ENCODE measurements around the gene PLXNA4. TPM values are rescaled to one million over a fixed set of nuclear protein-coding genes. Genes with fewer than 3 reads are reported as not detected.

PLXNA4 gene
- total RNA-seq, 1 donor from 2014 or later: 15.5 TPM

DNA sequence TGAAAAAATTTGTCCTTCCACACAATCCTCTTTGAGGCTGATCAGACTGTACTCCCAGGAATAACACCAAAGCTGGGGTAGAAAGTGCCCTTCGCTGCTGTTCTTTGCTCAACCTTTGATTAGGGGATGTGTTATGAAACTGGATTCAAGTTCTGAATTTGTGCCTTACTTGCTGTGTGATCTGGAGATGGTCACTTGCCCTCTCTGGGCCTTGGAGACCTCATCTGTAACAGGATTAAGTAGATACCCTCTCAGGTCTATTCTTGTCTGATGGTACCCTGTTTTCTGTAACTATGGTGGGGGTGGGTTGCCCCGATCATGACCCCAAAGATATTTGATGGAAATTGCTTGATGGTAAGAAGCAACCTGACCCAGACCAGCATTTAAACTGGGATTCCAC is 368.5 kb downstream of the PLXNA4 start:
- no peak for DNase-seq (ENCODE audit: low read depth, low spot score)

DNA sequence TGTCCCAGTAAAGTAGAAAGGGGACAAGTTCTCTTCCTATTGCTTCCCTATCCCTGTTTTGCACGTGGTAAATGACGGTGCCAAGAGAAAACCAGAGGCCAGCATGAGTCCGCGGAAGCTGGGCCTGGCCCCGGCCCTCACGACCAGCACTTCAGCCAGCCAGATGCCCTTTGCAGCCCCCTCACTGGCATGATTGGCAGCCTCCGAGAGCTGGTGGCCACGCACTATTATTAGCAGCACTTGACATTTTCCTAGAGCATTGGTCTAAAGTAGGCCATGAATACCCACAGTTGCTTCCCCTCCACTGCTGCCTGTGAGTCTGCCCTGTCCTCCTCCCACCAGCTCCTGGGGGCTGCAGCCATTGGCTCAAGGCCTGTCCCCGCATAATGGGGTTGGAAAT is 369.1 kb downstream of the PLXNA4 start:
- no peak for DNase-seq (ENCODE audit: low read depth, low spot score)

DNA sequence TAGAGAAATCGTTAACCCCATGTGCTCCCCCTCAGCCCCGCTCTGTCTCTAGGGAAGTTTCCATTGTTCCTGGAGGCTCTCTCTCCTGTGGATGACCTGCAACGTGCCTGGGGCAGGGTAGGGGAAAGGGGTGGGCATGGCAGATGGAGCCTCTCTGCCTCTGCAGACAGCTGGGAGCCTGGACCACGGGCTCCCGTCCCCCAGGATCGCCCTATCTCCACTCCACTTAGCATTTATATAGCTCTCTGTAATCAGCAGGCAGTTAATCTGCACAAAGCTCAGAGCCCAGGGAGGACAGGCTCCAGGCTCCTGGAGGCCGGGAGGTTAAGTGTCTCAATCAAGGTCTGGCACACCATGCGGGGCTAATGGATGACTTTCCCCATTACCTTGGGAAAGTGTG is 369.7 kb downstream of the PLXNA4 start:
- DNase-seq (ENCODE audit: low read depth, low spot score): no peak

DNA sequence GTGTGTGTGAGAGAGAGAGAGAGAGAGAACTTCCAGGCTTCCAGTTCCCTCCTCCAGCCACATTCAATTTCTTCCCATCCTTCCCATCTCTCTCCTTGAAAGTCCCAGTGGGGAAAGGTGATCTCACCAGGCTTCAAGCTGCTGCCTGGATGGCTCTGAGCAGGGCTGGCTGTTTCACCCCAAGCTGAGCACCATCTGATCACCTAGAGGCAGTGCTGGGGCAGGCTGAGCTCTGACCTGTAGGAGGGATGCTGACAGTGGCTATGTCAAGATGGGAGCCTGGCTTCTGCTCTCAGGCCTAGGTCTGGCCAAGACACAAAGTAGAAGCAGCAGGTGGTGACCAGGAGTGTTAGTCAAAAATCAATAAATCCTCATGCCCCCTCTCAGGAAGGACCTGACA is 370.8 kb downstream of the PLXNA4 start:
- DNase-seq (ENCODE audit: low read depth, low spot score): no peak

DNA sequence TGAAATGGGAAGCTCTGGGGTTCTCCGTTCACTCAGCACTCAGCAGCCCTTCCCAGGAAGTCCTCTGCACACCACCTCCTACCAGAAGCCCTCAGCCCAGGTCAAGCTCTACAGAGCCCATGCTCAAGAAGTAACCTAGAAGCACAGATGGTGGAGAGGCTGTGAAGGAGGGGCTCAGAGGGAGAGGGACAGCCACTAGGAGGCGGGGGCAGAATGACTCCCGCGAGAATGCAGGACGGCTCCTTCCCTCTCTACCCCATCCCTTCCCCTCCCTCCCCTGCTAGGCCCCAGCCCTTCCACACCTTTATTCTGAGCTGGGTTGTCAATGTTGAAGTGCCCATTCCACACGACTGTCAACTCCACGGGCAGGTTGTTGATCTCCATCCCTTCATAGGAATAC is 373.2 kb downstream of the PLXNA4 start:
- DNase-seq (ENCODE audit: low read depth, low spot score): no peak

DNA sequence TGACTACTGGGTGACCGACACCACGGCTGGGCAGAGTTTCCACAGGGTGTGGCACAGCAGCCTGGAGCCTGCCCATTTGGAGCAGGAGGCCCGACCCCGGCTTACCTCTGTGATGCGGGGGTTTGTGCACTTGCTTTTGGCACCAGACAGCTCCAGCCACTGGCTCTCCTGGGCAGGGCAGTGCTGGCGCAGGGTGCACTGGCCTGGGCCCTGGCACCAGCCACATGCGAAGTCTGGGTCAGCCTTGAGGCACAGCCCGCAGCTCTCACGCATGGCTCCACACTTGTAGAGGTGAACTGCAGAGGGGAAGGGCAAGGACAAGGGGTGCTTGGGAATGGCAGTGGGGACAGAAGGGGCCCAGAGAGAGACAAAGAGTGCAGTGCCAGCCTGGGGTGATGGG is 373.7 kb downstream of the PLXNA4 start:
- DNase-seq (ENCODE audit: low read depth, low spot score): no peak

DNA sequence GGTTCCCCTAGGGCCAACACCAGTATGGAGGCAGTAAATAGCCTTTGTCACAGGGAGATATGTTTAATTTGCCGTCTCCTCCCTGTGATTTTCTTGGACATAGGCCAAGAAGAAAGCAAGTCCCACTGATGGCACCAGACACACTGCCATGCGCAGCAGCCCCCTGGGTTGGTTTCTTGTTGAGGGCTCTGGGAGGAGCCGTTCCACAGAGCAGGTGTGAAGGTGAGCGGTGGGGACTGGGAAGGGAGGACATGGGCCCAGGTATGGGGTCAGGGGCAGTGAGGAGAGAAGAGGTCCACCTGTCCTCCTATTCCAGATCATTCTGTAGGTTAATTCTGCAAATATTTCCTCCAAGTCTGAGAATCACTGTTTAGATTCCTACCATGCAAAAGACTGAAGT is 376.1 kb downstream of the PLXNA4 start:
- no peak for DNase-seq (ENCODE audit: low read depth, low spot score)

DNA sequence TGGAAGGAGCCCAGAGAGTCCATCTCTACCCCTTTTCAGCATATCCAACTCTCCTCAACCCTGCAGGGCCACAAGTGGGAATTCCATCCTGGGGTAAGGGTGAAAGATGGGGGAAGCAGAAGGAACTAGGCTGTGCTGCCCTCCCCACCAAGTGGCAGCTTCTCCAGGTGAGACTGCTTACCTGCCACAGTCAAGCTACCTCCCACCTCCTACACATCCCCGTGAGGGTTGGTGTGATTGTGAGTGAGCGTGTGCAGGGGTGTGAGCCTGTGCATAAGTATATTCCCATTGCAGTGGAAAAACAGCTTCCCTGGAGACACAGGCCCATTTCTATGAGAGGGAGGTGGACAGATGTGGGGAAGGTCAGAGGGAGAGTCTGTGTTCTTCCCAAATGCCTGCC is 376.6 kb downstream of the PLXNA4 start:
- DNase-seq (ENCODE audit: low read depth, low spot score): no peak

DNA sequence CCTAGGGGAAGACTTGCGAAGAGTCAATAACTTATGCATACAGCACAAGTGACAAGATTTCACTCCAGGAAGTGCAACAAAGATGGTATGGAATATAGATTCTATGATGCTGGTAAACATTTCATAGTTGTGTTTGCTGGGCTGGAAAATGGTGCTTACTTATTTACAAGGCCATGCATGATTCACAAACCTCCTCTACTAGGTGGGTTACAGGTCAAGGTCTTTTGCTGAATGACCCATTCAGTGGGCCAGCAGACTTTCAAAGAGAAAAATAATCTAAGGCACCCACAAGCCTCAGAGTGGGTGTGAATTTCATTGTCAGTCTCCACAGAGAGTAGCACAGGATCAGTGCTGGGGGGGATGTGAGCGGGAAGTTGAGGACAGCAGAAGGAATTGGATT is 378.5 kb downstream of the PLXNA4 start:
- no peak for DNase-seq (ENCODE audit: low read depth, low spot score)

DNA sequence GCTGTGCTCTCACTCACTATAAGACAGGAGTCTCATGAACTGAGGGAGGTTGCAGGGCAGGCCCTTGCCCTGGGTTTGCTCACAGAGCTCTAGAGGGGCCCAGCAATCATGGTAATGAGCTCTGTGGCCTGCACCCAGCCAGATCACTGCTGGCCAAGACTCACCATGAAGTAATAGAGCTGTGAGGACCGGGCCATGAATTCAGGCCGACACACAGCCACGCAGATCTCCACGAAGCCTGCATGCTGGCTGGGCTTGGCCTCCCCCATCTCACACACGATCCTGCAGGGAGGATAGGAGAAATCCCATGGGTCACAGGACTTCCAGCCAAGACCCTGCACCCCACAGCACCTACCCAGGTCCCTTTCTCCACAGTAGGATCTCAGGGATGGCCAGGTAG is 382.4 kb downstream of the PLXNA4 start:
- DNase-seq (ENCODE audit: low read depth, low spot score): no peak

DNA sequence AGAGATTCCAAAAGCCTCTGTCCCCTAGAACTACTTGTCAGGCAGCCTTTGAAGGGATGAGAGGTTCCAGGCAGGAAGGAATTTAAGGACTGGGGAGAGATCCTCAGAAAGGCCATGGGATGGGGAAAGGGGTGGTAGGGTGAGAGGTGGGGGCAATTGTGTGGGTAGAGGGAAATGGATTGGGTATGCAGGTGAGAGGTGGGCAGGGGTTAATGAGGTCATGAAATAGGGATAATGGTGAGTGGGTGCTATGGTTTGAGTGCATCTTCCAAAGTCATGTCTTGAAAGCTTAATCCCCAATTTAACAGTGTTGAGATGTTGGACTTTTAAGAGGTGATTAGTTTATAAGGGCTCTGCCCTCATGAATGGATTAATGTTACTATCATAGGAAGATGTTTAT is 383.5 kb downstream of the PLXNA4 start:
- no peak for DNase-seq (ENCODE audit: low read depth, low spot score)

DNA sequence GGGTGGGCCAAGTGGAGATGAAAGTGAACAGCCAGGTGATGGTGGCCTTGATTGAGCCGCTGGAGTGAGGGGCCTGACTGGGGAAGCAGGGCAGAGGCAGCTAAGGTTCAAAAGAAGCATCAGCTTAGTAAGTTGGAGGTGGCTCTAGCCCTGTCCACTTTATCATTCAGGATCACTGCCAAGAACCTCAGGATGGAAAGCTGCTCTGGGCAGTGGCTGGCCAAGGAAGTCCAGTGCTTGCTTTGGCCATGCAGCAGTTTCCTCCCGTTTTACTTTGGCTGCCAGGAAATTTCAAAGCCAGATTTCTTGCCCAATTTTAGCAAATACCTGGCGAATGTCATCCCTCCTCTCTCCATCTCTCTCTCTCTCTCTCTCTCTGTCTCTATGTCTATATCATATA is 384.9 kb downstream of the PLXNA4 start:
- peak; percentile 45 for DNase-seq (ENCODE audit: low read depth, low spot score)

DNA sequence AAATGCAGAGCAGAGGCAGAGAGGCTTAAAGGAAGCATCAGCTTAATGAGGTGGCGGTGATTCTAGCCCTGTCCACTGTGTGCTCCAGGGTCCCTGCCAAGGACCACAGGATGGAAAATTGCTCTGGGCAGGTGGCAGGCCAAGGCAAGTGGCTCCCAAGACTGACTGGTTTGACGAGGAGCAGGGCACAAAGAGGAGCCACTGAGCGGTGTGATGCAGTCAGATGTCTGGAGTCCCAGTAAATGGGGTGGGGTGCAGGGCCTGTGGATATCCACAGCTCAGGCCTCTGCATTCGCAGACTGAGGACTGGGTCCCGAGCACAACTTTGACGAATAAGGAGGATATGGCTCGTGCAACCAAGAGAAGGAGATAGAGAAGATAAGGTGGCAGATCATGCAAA is 385.6 kb downstream of the PLXNA4 start:
- DNase-seq (ENCODE audit: low read depth, low spot score): no peak

DNA sequence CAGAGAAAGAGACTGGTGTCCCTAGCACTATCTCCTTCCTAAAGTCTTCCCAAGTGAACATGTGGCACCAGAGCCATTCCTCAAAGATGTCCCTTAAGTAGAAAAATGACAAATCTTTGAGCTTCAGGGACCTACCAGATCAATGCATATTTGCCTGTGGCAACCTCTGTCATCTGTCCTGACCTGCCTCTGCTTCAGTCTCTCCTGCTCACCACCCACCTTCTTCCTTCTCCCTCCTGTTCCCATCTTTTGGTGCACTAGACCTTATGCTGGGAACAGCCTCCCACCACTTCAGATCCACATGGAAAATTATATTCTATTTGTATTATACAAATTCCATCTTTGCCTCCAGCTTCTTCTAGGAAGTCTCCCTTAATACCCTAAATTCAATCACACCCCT is 386.4 kb downstream of the PLXNA4 start:
- DNase-seq (ENCODE audit: low read depth, low spot score): no peak

DNA sequence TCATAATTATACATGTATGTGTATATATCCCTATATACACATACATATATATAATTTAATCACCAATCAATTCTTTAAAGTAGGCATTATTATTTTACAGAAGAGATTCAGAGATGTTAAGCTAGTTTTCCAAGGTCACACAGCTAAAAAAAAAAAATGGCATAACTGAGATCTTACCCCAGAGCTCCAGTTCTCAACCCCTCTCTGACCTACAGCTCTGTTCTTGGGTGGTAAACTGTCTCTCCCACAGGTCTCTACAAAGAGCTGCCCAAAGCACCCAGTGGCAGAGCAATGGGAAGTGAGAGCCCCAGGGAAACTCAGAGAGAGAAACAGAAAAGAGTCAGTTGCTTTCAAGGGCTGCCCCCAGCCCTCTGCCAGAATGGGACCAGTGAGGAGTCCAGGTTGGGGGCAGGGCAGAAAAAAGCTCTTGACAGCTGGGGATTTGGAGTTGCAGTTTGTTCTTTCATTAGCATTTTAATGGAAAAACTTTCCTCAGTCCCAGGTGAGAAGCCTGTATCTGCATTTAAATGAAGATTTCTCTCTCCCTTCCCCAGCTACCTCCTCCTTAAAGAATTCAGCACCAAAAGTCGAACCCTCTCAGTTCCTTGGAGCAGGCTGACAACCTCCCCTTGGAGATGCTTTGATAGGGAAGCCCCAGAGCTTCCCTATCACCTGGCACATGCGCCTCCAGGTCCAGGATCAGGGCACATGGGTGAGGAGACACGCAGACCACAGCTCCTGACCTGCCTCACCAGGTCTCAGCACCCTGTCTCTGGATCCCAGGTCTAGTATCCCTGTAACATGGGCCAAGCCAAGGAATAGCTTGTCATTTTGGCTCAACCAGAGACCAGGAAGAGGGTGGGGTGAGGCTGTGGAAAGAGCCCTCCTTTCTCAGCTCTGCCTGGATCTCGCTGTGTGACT is 388.1 kb downstream of the PLXNA4 start:
- DNase-seq (ENCODE audit: low read depth, low spot score): no peak

DNA sequence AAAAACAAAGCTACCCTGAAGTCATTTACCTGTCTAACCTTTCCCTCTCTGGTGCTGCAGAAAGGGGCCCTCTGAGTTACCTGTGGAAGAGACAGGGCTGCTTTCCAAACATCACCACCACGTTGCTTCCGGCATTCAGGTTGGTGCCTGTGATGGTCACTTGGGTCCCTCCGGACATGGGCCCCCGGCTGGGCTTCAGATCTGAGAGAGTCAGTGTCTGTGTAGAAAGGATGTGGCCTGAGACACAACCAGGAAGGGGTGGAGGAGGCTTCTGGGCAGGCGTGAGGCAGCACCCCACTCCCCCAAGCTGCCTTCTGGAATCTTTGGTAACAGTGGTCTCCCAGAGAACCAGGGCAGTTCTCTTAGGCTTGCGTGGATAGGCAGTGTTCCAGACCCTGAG is 388.9 kb downstream of the PLXNA4 start:
- DNase-seq (ENCODE audit: low read depth, low spot score): no peak

DNA sequence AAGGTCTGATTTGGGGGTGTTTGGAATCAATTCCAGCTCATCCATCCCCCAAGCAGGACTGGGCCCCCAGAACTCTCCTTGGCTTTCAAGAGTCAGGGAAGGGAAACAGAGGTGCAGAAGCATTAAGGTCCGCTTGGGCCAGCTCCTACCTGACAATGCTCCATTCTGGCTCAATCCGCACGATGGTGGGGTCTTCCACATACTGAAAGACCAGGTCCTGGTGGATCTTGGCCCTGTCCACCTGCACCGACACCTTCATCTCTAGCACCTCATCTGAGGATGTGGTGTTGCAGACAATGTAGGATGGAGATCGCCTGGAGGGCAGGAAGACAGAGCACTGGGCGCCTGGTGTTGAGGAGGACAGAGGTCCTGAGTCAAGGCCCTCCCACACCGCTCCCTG is 391.1 kb downstream of the PLXNA4 start:
- no peak for DNase-seq (ENCODE audit: low read depth, low spot score)

DNA sequence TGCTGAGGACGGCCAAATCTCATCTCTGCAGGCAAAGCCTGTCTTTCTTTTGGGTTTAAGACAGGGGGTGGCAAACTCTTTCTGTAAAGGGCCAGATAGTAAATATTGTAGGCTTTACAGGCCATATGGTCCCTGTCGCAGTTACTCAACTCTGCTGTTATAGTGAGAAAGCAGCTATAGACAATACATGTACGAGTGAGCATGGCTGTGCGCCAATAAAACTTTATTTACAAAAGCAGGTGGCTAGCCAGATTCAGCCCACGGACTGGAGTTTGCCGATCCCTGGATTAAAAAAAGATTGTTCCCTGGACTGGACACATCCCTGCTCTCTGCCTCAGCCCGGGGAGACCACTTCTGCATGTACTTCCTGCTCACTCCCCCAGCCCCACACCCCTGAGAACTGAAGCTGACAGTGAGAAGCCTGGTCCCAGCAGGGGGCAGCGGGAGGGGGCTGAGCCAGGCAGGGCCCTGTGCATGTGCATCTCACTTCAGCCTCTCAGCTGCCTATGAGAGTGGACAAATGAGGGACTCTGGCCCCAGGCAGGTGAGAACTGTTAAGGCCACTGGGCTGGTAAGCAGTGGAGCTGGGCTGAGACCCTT is 392.4 kb downstream of the PLXNA4 start:
- no peak for DNase-seq (ENCODE audit: low read depth, low spot score)

DNA sequence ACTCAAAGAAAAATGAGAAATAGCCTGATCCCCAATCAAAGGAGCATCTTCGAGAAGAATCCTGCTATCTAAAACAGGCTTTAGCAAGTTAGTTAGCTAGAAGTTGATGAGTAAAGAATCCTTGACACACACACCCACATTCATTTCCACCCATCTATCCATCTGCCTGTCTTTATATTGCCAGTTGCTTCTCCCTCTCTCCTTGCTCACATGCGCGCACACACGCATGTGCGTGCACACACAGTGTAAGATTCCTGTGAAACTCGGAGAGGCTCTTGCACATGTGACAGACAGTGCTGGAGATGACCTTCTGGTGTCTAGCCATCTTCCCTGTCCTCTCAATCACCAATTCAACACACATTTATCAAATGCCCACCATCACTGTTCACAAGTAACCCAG is 393.3 kb downstream of the PLXNA4 start:
- DNase-seq (ENCODE audit: low read depth, low spot score): no peak

DNA sequence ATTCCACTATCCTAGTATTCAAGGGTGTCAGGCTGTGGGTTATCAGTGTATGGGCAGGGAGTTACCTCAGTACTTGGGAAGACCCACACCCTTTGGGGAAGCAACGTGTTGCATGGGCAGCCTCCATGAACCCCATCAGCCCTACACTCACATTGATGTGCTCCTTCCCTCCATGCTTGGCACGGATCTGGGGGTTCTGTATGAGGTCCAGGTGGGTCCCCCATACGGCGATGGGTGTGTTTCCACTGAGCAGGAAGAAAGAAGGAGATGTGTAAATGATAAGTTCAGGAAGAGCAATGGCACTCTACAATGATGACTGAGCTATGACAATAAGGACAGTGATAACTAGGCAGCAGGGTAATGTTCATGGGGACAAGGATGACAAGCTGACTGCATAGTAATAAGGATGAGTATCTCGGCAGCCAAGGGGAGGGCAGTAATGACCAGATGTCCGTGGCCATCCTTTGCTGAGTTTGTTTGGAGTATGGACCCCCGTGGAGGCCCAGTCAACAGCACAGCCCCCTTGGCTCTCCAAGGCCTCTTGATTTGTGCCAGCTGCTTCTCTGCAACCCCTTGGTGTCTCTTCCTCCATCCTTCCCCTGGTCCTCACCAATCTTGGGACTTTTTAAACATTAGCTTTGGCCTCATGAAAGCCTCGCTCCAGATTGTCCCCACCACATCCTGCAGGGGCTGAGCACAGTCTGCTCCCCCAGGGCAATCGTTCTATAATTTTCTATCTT is 394.2 kb downstream of the PLXNA4 start:
- DNase-seq (ENCODE audit: low read depth, low spot score): no peak

DNA sequence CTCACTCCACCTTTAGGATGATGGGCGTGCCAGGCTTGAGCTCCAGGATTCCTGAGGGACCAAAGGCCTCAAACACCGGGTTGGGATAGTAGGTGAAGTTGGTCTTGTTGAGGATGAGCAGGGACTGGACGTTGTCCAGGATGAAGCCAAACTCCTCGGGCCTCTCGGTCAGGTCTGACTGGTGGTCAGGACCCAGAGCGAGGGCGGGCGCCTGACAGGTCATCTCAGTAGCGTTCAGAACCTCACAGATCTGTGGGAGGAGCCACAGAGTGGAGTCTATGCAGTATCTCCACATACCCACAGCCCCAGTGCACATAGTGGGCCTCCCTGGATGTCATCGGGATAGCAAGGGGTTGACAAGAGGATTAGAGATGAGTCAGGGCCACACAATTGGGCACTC is 394.9 kb downstream of the PLXNA4 start:
- DNase-seq (ENCODE audit: low read depth, low spot score): no peak

DNA sequence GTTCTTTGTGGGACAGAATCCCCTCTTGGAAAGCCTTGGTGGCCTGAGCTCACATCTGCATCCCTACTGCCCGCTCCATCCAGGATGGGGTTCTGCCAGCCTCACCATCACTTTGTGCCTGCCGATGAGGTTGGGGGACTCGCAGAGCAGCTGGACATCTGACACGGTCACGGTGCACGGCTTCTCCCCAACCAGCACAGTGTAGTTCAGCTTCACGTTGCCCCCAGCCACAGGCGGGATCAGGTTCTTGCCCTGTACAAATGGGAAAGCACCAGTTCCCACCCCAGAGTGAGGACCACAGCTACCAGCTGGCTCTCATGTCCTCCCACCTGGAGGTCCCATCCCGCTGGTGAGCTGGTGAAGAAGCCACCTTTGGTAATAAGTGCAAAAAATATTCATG is 395.8 kb downstream of the PLXNA4 start:
- DNase-seq (ENCODE audit: low read depth, low spot score): no peak

DNA sequence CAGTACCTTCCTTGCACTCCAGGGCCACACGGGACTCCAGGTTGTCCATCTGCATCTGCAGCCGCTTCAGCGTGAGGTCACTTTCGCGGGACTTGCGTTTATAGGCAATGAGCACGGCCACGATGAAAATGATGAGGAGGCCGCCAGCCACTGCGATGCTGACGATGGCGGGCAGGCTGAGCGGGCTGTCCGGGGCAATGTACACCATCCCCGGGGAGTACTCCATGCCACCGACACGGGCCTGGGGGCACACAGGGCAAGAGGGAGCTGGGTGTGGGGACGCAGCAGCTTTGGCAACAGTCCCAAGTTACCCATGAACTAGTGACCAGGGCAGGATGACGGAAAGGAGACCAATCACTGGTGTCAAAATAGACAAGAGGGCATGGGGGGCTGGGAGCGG is 396.6 kb downstream of the PLXNA4 start:
- no peak for DNase-seq (ENCODE audit: low read depth, low spot score)

Measured in pulmonary artery endothelial cell (primary cell).